HG02885 (cell line): Measurements from ENCODE around the gene ARID5B.

Experiments used
- ATAC-seq: cut with Tn5 transposase; IDR thresholded peaks from one replicate; pipeline ENCODE4 v1.9.1; 2021; ENCODE audit warnings: mild to moderate bottlenecking; ENCODE audit not compliant: unreplicated experiment, poor library complexity

Gene ARID5B

GRCh38 chr10:62059217-62059920 lies 157.9 kb downstream of the ARID5B start:
- ATAC-seq, result no peak

GRCh38 chr10:62062028-62062427 lies 160.5 kb downstream of the ARID5B start:
- ATAC-seq, result no peak

DNA sequence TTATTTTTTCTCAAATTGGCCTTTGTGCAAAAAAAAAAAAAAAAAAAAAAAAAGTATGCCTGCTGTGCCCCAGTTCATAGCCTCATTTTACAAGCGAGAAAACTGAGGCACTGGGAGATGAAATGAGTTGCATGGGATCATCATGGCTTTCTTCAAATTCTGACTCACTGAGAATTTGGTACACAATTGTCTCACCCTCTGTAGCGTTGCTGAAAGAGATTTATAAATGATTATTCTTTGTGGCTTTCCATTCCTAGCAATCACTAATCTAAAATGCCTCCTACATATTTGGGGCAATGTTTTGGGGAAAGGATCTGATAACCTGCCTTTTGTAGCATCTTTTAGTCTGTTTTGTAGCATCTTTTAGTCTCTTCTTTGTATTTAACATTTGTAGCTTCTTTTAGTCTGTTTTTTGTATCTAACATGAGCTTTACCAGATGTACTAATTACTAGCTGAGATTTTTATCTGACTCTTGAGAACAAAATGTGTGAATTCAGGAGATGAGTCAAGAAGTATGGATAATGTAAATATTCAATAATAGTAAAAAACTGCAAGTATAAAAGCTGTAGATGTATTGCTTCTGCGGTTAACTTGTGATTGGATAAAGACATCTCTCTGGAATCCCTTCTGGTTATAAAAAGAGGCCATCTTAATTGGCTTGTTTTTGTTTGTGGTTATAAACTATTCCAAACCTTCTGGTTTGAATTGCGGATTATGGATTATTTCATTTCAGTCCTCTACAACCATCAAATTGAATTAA lies 161.4 kb downstream of the ARID5B start:
- no peak for ATAC-seq

- ATAC-seq, result no peak
These were observed 162.4 kb downstream of the ARID5B start for GRCh38 chr10:62063795-62064472.

DNA sequence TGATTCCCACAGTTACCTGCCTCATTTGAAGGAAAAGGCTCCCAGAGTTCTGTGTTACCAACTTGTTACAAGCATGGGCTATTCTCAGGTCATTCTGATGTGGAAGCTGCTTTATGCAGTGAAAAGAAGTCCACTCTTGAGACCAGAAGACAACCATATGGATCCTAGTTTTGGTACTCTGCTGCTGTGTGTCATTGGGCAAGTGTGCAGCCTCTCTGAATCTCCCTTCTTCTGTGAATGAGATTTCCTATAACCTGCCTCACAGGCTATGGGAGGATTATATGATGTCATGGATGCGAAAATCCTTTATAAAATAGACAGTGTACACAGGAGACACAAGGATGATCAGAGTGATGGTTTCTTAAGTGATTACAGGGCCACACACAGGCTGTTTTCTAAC lies 166.1 kb downstream of the ARID5B start:
- no peak for ATAC-seq

DNA sequence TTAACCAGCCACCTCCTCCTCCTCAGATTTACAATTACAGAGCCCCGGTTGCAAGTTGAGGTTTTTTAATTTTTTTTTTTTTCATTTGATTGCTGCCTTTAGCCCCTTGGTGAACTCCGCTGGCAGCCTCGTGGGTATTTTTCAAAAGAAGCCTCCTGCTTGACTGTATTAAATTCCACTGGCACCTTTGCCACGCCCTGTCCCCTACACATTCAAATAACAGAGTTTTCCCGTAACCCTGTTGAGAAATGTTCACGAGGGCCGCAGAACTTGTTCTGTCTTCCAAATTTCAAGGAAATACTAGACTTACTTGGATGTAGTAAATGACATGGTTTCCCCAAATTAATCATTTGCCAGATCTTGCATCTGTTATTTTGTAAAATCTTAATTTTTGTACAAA lies 167.0 kb downstream of the ARID5B start:
- no peak for ATAC-seq

GRCh38 chr10:62069452-62070178 lies 168.1 kb downstream of the ARID5B start:
- no peak for ATAC-seq

DNA sequence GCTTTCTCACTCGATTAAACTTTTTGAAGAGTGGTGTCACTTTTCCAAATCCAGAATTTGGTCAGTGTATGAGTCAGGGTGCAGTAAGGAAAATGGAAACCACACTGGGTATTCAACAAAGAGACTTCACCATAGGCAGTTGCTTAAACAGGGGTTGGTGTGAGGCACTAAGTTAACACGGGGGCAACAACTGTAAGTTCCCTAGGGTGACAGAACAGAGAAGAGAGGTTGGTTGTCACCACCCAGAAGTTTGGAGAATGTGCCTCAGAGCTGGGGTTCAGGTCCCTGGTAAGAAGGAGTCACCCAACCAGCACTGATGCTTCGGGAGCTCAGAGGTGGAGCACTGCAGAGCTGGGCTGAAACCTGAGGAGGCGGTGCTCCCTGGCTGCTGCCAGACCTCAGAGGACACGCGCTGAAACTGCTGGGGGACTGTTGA lies 170.4 kb downstream of the ARID5B start:
- no peak for ATAC-seq

- ATAC-seq, result no peak
These were observed 171.4 kb downstream of the ARID5B start for GRCh38 chr10:62072901-62073300.

DNA sequence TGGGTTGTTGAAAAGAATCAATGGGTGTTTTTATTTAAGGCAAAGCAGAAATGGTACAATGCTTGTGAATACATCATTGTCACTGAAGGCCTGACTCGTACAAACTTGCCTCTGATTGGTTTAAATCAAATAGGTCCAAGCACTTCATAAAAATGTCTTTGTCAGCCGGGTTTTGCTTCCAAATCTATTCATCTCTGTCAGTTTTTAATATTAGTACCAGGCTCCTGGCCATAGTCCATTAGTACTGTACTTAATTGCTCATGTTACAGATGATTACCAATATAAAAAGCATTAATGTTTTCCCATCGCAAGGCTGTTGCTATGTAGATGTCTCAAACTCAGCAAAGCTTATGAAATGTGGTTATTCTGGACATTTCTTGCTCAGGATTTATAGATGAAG lies 171.9 kb downstream of the ARID5B start:
- no peak for ATAC-seq

DNA sequence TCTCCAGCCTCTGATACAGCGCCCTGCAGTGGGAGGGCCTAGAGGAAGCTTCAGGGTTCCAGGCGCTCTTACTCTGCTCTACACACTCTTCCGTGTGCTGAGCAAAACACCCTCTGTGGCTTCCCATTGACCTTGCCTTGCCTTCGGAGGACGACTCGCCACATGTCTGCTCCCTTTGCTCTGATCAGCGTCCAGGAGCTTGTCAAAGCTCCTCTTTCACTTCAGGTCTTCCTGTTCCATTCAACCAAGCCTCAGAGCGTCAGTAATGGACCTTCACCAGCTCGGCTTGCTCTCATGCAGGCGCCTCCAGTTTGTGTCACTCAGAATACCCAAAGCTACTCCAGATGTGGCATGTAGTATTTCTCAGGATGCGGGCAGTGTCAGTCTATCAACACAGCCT lies 173.9 kb downstream of the ARID5B start:
- ATAC-seq, result no peak

GRCh38 chr10:62075912-62076311 lies 174.4 kb downstream of the ARID5B start:
- ATAC-seq, result no peak

- no peak for ATAC-seq
These were observed 175.4 kb downstream of the ARID5B start for GRCh38 chr10:62076891-62077290.

GRCh38 chr10:62077330-62078015 lies 176.0 kb downstream of the ARID5B start:
- ATAC-seq, result no peak

DNA sequence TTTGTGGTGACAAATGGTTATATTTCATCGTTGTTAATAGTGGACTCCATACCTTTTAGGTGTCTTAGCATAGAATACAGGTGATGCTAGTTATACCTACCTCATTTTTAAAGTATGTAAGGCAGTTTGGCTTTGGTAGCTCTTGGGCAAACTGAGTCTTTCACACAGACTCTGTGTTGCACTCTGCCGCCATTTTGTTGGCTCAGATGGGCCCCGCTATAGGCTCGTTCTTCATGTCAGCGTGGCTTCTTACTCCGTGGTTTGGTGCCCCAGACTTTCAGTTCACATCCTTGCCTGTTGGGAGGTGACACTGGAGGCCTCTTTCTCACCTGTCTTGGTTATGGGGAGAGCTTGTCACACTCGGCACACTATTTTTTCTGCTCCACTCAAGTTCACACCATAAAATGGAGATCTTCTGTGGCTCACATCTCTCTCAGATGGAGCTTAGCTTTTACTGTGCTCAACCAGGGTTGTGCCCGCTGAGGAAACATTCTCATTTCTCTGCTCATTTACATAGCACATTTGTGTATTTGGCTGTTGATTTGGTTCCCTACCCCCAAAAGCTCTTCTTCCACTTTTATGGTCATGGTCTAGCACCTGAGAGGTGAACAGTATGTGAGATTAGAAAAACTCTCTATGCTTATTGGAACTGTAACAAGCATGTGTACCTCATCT lies 178.5 kb downstream of the ARID5B start:
- peak; percentile 59 for ATAC-seq

DNA sequence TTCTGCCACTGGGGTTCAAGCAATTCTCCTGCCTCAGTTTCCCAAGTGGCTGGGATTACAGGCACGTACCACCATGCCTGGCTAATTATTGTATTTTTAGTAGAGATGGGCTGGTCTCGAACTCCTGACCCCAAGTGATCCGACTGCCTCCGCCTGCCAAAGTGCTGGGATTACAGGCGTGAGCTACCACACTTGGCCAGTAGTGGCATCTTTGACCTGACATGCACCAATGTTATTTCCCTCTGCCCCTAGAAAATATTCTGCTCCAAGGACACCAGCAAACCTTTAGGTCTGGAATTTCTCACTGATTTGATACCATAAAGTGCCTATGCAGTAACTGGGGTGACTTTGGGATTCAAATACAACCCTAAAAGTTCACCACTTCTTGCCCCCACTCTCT lies 179.4 kb downstream of the ARID5B start:
- ATAC-seq, result no peak

DNA sequence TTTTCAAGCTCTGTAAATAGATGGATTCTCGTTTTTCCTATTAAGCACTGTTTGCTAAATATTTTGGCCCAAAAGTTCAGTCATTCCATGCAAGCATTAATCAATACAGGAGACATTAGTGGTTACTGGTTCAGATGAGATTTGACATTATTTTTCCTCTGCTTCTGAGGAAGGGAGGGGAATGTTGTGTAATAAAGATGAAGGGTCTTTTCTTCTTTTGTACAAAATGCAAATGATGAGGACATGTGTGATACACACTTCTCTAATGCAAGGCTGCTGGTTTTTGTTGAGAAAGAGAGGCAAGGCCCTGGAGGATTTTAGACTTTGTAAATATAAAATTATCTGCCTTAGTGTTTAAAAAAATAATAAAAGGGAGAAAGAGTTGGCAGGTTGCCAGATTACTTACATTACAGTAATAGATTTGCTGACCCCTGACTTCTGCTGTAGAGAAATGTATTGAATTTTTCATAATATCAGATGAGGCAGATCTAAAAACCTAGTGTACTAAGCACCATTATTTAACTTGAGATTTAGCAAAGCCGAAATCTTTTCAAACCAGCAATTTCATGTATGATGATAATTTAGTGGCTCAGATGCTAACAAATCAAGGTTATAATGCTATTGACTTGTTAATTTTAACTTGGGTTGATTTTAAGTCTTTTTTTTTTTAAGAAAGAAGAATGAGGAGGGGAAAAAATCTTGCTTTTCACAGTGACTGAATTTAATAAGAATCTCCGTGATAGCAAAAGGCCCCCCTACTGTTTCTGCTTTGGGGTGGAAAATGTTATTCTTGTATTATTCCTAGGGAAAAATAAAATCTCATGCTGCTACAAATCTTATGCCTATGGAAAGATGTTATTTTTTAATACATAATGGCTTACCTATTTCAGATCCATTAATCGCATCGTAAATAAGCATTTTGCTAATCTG lies 180.1 kb downstream of the ARID5B start:
- no peak for ATAC-seq

DNA sequence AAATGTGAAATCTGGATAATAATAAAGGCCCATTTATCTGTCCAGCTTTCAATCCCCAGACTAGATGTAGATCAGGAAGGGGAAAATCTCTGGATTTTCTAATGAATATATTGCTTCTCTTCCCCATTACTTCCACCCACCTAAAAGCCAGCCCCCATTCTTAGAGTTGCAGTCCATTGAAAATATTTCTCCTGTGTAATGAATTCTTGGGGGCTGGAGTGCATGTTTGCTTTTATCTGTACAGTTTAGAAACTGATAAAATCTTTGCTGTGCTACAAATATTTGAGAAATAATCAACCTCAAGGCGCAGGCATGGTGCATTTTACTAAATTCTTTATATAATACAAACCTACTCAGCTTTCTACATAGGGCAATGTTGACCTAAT lies 180.8 kb downstream of the ARID5B start:
- ATAC-seq, result no peak
